Erythroblast (primary cell): Measurements from ENCODE around the gene CALHM5.

Source experiments
- GATA1 ChIP-seq: IDR thresholded peaks from 2 replicates; pipeline ENCODE4 v1.6.1; 2011; ENCODE audit warnings: low read depth, mild to moderate bottlenecking, control low read depth, low read length, moderate library complexity
- POLR2A ChIP-seq: IDR thresholded peaks from 2 replicates; pipeline ENCODE4 v1.6.1; 2011; ENCODE audit warnings: mild to moderate bottlenecking, low read length

DNA sequence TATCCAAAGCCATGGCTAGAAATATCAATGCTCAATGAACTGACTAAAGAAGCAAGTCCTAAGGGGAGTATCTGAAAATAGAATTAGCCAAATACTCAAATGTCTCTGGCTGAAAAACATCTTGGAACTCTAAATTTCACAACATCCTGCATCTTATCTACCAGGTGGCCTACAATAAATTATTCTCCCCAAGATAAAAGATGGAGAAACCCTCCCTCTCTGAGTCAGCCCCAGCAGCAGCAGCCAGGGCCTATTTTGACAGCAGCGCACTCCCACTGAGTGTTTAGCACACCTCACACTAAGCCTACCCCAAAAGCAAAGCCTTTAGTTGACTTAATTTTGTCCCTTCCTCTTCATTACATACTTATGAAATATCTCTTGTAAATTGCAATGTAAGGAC lies 44.3 kb upstream of the CALHM5 start:
- TF ChIP-seq POLR2A: no peak
- TF ChIP-seq GATA1: no peak
